Left lobe of liver (tissue), 2 donors: Measurements from ENCODE around the gene MARCHF3. TPM values are rescaled to one million over a fixed set of nuclear protein-coding genes. Genes with fewer than 3 reads are reported as not detected.

ENCODE experiments used
- ATAC-seq: fragments of 200-7000 bp; cut with Tn5 transposase; one replicate; pipeline ENCODE4 v1.9.1; 2020; ENCODE audit warnings: mild to moderate bottlenecking, moderate library complexity
- DNase-seq: peaks from one replicate; pipeline ENCODE4 v3.0.0-alpha.2; 2020; ENCODE audit warnings: low spot score
- total RNA-seq: library from RNA; stranded (reverse); gene quantifications from one replicate; pipeline ENCODE4 v1.2.1, GENCODE V29; 2021
- donor health status: DM: no; HTN: no; CAD: no; lungs with moderate emphysema.
- donor health status: DM: no; HTN: yes; CAD: no.

Gene MARCHF3
- total RNA-seq, 1 donor from 2014 or later = 0.88 TPM

GRCh38 chr5:126826619-126827215 lies 203.6 kb downstream of the MARCHF3 start:
- no peak for DNase-seq
- no peak for ATAC-seq

GRCh38 chr5:126819253-126819652 lies 211.1 kb downstream of the MARCHF3 start:
- ATAC-seq (no peak), DNase-seq (no peak)

- ATAC-seq = no peak
- no peak for DNase-seq
Observed at GRCh38 chr5:126818736-126819135, 211.6 kb downstream of the MARCHF3 start.

Other genes with a start within 250 kb of the MARCHF3 start
- 4.2 TPM for gene C5orf63, start 42.9 kb upstream of the MARCHF3 start, total RNA-seq